Osteocyte (in vitro differentiated cells): ENCODE results near the gene SEMA3C. TPM values are rescaled to one million over a fixed set of nuclear protein-coding genes. Genes with fewer than 3 reads are reported as not detected.

Experiments used
- DNase-seq: peaks from one replicate; pipeline ENCODE4 v3.0.0; 2021; ENCODE audit warnings: mixed read lengths; ENCODE audit not compliant: unreplicated experiment; ENCODE audit errors: extremely low spot score
- H3K27ac Mint-ChIP-seq: one replicate; pipeline ENCODE4 v1.8.0; 2021; ENCODE audit warnings: mild to moderate bottlenecking, mixed read lengths; ENCODE audit not compliant: unreplicated experiment
- H3K27me3 Mint-ChIP-seq: one replicate; pipeline ENCODE4 v1.8.0; 2021; ENCODE audit warnings: mixed read lengths; ENCODE audit not compliant: unreplicated experiment
- H3K36me3 Mint-ChIP-seq: one replicate; pipeline ENCODE4 v1.8.0; 2021; ENCODE audit warnings: mixed read lengths; ENCODE audit not compliant: unreplicated experiment
- H3K4me1 Mint-ChIP-seq: one replicate; pipeline ENCODE4 v1.8.0; 2021; ENCODE audit warnings: mixed read lengths; ENCODE audit not compliant: unreplicated experiment
- H3K4me3 Mint-ChIP-seq: one replicate; pipeline ENCODE4 v1.8.0; 2021; ENCODE audit warnings: mild to moderate bottlenecking, moderate library complexity, mixed read lengths; ENCODE audit not compliant: unreplicated experiment
- H3K9me3 Mint-ChIP-seq: one replicate; pipeline ENCODE4 v1.8.0; 2021; ENCODE audit warnings: mixed read lengths; ENCODE audit not compliant: unreplicated experiment
- total RNA-seq: library from RNA; stranded (reverse); gene quantifications from 2 replicates; pipeline ENCODE4 v1.2.1, GENCODE V29; 2021
- TF ChIP-seq, protein P1 (sequence below): fragments of 200-600 bp; sonication (generic); IDR thresholded peaks from 2 replicates; pipeline ENCODE4 v1.5.0; 2021; ENCODE audit warnings: antibody characterized with exemption, mild to moderate bottlenecking, moderate library complexity

SEMA3C gene
- total RNA-seq, 1 donor from 2014 or later, result 74.1 TPM

DNA sequence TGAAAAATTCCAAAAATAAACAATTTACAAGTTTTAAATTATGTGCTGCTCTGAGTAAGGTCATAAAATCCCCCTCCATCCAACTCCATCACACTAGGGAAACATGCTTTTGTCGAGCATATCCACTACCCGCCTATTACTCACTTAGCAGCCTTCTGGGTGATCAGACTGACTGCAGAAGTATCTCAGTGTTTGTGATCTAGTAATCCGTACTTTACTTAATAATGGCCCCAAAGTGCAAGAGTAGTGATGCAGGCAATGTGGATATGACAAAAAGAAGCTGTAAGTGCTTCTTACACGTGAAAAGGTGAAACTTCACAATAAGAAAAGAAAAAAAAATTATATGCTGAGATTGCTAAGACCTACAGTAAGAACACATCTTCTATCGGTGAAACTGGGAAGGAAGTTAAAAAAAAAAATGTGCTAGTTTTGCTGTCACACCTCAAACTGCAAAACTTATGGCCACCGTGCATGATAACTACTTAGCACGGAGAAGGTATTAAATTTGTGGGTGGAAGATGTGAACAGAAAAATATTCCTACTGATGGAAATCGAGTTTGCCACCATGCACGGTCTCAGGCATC lies 43.2 kb downstream of the SEMA3C start:
- Mint-ChIP-seq H3K27ac (no peak overlapping the region), H3K36me3 (peaks cover 10% of the 10 kb centered on the region), H3K4me1 (peaks cover 34% of the 10 kb centered on the region), H3K4me3 (no peak overlapping the region), H3K9me3 (no peaks in the 10 kb centered on the region), H3K27me3 (no peaks in the 10 kb centered on the region)
- DNase-seq, result no peak
- TF ChIP-seq, protein P1, sequence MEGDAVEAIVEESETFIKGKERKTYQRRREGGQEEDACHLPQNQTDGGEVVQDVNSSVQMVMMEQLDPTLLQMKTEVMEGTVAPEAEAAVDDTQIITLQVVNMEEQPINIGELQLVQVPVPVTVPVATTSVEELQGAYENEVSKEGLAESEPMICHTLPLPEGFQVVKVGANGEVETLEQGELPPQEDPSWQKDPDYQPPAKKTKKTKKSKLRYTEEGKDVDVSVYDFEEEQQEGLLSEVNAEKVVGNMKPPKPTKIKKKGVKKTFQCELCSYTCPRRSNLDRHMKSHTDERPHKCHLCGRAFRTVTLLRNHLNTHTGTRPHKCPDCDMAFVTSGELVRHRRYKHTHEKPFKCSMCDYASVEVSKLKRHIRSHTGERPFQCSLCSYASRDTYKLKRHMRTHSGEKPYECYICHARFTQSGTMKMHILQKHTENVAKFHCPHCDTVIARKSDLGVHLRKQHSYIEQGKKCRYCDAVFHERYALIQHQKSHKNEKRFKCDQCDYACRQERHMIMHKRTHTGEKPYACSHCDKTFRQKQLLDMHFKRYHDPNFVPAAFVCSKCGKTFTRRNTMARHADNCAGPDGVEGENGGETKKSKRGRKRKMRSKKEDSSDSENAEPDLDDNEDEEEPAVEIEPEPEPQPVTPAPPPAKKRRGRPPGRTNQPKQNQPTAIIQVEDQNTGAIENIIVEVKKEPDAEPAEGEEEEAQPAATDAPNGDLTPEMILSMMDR, result no peak

DNA sequence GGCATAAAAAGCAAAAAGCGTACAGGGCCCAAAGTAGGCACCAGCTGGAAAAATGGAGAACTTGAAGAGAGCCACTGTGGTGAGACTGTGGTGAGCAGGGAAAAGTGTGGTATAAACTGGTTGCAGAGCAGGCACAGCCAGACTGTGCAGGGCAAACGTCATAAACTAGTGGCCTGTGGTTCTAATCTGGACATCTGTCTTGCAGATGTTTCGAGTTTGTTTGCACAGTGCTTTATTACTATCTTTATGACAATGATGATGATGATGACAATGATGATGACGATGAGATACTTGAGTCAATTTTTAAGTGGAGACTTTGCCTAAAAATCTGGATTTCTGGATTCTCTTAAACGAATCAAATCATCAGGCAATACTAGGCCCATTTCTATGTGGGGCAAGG lies 45.7 kb downstream of the SEMA3C start:
- Mint-ChIP-seq H3K27me3 (no peaks in the 10 kb centered on the region), H3K9me3 (no peaks in the 10 kb centered on the region), H3K36me3 (peaks cover 8% of the 10 kb centered on the region), H3K27ac (no peak overlapping the region), H3K4me1 (peaks cover 32% of the 10 kb centered on the region), H3K4me3 (no peak overlapping the region)
- TF ChIP-seq, protein P1, result no peak
- no peak for DNase-seq

DNA sequence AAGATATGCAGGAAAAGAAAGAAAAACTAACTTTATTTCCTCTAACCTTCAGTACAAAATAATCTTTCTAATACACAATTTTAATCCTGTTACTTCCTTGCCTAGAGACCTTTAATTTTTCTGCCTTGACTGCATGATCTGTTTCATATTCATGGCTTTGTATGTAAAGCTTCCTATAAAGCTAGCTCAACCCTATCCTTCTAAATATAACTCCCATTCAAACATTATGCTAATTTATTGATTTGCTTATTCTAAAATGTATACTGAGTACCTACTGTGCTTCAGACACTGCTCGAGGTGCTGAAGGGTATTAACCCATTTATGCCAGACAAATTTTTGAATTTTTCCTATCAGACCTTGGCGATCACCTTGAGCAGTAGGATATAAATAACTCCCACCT lies 47.6 kb downstream of the SEMA3C start:
- Mint-ChIP-seq H3K9me3 (no peaks in the 10 kb centered on the region), H3K4me1 (peaks cover 20% of the 10 kb centered on the region), H3K27ac (no peak overlapping the region), H3K27me3 (no peaks in the 10 kb centered on the region), H3K36me3 (peaks cover 4% of the 10 kb centered on the region), H3K4me3 (no peak overlapping the region)
- TF ChIP-seq, protein P1, result no peak
- no peak for DNase-seq

DNA sequence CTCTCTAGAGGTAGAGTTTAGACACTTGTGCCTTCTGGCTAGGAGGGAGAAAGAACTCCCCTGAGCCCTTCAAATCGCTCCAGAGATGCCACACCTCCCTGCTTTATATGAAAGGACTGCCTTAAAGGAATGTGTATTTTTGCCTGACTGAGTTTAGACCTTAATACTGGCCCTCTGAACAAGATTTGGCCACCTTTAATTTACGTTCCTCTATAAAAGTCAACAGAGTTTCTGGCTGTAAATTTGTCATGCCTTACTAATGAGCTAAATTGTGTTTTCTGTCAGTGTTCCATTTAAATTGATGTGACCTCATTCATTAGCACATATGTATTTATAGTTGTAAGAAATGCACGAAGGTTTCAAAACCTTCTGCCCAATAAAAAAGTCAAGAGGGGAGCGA lies 48.0 kb downstream of the SEMA3C start:
- H3K27me3 Mint-ChIP-seq, result no peaks in the 10 kb centered on the region
- no peak overlapping the region for H3K27ac Mint-ChIP-seq
- peaks cover 20% of the 10 kb centered on the region for H3K4me1 Mint-ChIP-seq
- peaks cover 4% of the 10 kb centered on the region for H3K36me3 Mint-ChIP-seq
- no peak overlapping the region for H3K4me3 Mint-ChIP-seq
- DNase-seq, result no peak
- TF ChIP-seq, protein P1, result no peak
- H3K9me3 Mint-ChIP-seq, result no peaks in the 10 kb centered on the region

DNA sequence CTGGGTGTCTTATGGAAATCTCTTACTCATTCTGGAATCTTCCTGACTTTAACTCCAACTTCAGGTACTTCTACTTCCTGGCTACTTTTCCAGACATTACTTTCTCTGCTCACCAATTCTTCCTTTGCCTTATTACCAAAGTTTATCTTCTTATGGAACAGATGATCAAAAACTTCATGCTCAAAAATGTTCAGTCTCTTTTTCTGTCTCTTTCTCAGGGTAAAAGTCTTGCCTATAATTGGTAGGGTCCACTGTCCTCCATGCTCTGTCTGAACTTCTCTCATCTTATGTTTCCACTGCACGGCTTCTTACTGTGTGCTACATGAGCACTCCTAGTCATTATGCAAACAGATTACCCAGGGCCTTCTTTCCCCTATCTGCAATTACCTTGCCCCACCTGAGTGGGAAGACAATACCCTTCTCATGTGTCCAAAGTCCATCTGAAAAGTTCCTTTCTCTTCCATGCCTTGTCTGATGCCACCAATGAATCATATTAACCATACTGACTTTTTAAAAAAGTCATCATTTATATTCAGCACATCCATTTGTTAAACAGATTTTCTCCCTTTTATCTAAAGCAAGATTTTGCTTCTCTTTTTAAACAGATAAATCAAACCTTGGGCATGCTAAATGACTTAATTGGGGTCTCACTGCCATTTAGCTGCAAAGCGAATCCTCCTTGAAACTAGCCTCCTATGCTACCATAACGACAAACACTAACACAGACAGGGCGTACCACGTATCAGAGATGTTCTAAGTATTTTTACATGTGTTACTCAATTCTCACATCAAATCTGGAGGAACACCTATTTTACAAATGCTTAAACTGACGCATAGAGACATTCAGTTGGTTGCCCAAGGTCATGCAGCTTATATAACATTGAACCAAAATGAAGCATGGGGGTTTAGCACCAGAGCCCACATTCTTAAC lies 48.8 kb downstream of the SEMA3C start:
- TF ChIP-seq, protein P1, result no peak
- Mint-ChIP-seq H3K27ac (peak overlapping the region; percentile 8), H3K36me3 (peaks cover 4% of the 10 kb centered on the region), H3K9me3 (no peaks in the 10 kb centered on the region), H3K4me1 (peaks cover 20% of the 10 kb centered on the region), H3K27me3 (no peaks in the 10 kb centered on the region), H3K4me3 (no peak overlapping the region)
- DNase-seq, result no peak
